ENCODE measurements around the gene HSPA9. TPM values are rescaled to one million over a fixed set of nuclear protein-coding genes. Genes with fewer than 3 reads are reported as not detected.

Gene HSPA9
- 293 and 469 TPM in 2 replicates for total RNA-seq

DNA sequence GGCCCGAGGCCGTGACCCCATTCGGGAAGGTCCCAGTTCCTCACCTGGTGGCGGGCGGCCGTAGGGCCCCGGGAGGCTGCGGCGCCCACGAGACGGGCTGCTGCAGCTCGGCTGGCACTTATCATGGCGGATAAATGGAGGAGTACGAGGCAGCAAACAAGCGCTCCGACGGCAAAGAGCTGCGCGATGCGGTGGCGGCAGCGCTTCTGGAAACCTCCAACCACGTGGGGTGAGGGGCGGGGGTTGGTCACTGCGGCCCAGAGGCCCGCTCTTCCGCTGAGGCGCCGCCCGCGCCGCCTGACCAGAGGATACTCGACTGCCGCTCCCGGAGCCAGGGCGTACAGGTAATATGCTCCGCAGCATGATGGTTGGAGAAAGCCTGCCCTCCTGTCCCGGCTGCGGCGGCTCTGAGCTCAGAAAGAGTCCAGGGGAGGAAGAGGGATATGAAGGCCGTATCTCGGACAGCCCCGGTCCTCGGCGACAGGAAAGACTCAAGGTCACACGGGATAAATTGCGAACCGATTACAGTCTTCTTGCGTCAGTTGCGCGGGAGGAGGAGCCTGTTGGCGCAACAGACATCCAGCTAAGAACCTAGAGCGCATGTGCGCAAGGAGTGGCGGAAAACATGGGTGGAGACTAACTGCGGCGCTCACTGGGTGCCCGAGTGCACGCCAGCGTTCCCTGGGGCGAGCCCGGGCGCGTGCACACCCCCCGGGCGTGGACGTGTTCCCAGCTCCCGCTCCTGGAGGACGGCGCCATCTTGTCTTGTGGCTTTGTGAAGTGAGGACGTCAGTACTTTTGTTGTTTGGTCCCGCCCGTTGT is at the start of gene HSPA9:
Gene HSPA9 (minus strand): TSS at position 208 of the 822 bp plus-strand sequence. CDS start 83 bp downstream, at position 125.

DNA sequence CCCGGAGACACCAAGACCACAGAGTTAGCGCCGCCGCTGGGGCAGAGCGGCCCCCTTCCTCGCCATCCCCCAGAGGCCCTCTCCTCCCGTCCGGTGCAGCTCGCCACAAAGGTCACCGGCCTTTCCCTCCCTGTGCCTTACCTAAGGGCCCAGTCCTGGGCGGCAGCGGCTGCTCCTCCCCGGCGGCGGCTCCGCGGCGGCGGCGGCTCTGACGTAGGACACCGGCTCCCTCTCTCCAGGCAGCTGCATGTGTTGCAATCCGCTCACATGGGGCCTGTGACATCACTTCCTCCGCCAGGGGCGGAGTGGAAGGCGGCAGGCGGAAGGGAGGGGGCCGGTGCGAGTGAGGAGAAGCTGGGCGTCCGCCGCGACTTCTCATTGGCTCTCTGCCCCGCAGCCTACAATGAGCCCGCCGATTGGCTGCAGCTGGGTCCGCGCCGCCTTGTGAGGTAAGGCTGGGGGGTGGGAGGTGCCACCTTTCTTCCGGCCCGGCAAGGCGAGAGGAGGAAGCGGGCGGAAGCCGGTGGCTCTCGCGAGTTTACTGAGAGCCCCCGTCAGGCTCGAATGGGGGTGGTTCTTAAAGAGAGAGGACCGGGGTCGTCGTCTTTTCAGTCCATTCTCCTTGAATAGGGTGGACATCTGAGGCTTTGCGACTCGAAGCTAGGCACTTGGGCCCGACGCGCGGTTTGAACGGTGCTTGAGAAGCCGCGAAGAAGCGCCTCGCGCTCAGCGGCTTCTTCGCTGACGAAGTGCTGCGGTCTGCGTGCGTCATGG is 32.1 kb downstream of the HSPA9 start, which contains the start of gene ETF1:
Gene ETF1 (minus strand): TSS at position 281 of the 774 bp plus-strand sequence. CDS start 318 bp downstream, outside the sequence.

Other genes starting within 250 kb of the HSPA9 start
- 0.69 and 1.8 TPM in 2 replicates for gene CDC25C, start 243.6 kb downstream of the HSPA9 start, total RNA-seq
- 26.6 and 28.0 TPM in 2 replicates for gene FAM53C, start 237.1 kb downstream of the HSPA9 start, total RNA-seq
- 36.8 and 45.2 TPM in 2 replicates for gene KDM3B, start 222.7 kb downstream of the HSPA9 start, total RNA-seq
- gene REEP2, start 136.3 kb downstream of the HSPA9 start, total RNA-seq, result 11.2 and 29.8 TPM in 2 replicates
- gene EGR1, start 109.9 kb downstream of the HSPA9 start, total RNA-seq, result 3.8 and 7.8 TPM in 2 replicates
- 120 and 126 TPM in 2 replicates for gene ETF1, start 32.2 kb downstream of the HSPA9 start, total RNA-seq
- gene CTNNA1, start 178.0 kb upstream of the HSPA9 start, total RNA-seq, result 413 and 447 TPM in 2 replicates